ENCODE results near the gene OR1K1.

OR1K1 gene

DNA sequence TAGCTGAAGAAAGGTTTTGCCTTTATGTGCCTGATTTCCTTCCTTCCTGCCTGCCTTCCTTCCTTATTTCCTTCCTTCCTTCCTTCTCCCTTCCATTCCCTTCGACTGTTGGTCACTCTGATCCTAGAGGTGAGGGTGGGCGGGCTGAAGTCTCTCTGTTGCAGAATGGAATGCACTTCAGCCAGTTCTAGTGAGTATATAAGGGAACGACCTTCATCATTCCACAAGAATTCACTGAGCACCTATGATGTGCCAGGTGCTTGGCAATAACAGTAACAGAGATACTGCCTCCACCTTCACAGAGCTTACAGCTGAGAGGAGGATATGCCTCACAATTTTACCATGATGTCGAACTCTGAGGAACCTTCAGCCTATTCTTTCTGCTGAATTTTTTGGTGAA lies 19.9 kb upstream of the OR1K1 start:
- no peak overlapping the region for H3K4me3 ChIP-seq (ENCODE audit: control insufficient read depth, low read depth, low read length)
- DNase-seq (ENCODE audit: low read depth) = no peak
- TF ChIP-seq, protein P1, sequence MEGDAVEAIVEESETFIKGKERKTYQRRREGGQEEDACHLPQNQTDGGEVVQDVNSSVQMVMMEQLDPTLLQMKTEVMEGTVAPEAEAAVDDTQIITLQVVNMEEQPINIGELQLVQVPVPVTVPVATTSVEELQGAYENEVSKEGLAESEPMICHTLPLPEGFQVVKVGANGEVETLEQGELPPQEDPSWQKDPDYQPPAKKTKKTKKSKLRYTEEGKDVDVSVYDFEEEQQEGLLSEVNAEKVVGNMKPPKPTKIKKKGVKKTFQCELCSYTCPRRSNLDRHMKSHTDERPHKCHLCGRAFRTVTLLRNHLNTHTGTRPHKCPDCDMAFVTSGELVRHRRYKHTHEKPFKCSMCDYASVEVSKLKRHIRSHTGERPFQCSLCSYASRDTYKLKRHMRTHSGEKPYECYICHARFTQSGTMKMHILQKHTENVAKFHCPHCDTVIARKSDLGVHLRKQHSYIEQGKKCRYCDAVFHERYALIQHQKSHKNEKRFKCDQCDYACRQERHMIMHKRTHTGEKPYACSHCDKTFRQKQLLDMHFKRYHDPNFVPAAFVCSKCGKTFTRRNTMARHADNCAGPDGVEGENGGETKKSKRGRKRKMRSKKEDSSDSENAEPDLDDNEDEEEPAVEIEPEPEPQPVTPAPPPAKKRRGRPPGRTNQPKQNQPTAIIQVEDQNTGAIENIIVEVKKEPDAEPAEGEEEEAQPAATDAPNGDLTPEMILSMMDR (IDR thresholded peaks at IDR 0.05; ENCODE audit: control insufficient read depth, insufficient read depth, low read depth, low read length, missing control alignments) = no peak

- TF ChIP-seq, protein P1 (IDR thresholded peaks at IDR 0.05; ENCODE audit: control insufficient read depth, insufficient read depth, low read depth, low read length, missing control alignments) = no peak
Observed at GRCh38 chr9:122781671-122782070, 18.3 kb upstream of the OR1K1 start.

DNA sequence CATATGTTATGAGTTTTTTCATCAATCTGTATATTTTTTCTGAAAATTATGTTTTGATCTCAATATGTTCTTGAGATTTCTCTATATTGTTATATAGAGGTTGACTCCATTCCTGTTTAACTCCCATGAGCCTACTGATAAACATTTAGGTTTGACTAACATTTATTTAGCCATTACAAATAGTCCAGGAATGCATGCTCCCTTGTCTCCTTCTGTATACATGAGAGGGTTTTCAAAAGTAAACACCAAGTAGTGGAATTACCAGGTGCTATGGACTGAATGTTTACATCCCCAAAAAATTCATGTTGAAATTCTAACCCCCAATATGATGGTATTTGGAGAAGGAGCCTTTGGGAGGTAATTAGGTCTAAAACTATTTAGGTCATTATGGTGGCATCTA lies 14.7 kb upstream of the OR1K1 start:
- H3K4me3 ChIP-seq (ENCODE audit: control insufficient read depth, low read depth, low read length) = no peak overlapping the region
- TF ChIP-seq, protein P1 (IDR thresholded peaks at IDR 0.05; ENCODE audit: control insufficient read depth, insufficient read depth, low read depth, low read length, missing control alignments) = no peak
- DNase-seq (ENCODE audit: low read depth) = no peak

More at GRCh38 chr9:122781671-122782070, 18.3 kb upstream of the OR1K1 start:
- no peak overlapping the region for H3K4me3 ChIP-seq (ENCODE audit: control insufficient read depth, low read depth, low read length)
- no peak for DNase-seq (ENCODE audit: low read depth)

- DNase-seq (ENCODE audit: low read depth) = no peak
- H3K4me3 ChIP-seq (ENCODE audit: control insufficient read depth, low read depth, low read length) = no peak overlapping the region
- TF ChIP-seq, protein P1 (IDR thresholded peaks at IDR 0.05; ENCODE audit: control insufficient read depth, insufficient read depth, low read depth, low read length, missing control alignments) = no peak
Observed at GRCh38 chr9:122786338-122786737, 13.6 kb upstream of the OR1K1 start.

- no peak for DNase-seq (ENCODE audit: low read depth)
- TF ChIP-seq, protein P1 (IDR thresholded peaks at IDR 0.05; ENCODE audit: control insufficient read depth, insufficient read depth, low read depth, low read length, missing control alignments) = no peak
- no peak within 1 kb of the TSS for H3K4me3 ChIP-seq (ENCODE audit: control insufficient read depth, low read depth, low read length)
Observed at GRCh38 chr9:122788831-122789230, 11.1 kb upstream of the OR1K1 start, which contains the start of gene OR5C1. Gene OR5C1 (plus strand): TSS chr9:122788933. CDS start chr9:122788933, 0 bp downstream.

GRCh38 chr9:122789256-122790046 lies 10.5 kb upstream of the OR1K1 start:
- no peak for DNase-seq (ENCODE audit: low read depth)
- no peak overlapping the region for H3K4me3 ChIP-seq (ENCODE audit: control insufficient read depth, low read depth, low read length)
- TF ChIP-seq, protein P1 (IDR thresholded peaks at IDR 0.05; ENCODE audit: control insufficient read depth, insufficient read depth, low read depth, low read length, missing control alignments) = no peak

All from AG09309 (cell line).